H1 (cell line): ENCODE results near the gene ARMC12. TPM values are rescaled to one million over a fixed set of nuclear protein-coding genes. Genes with fewer than 3 reads are reported as not detected.

Experiments used
- CTCF ChIA-PET: fragments of 300-600 bp; sonication (Branson Sonifier 250); formaldehyde crosslinking; loops from one replicate; lab custom pipeline; 2021; ENCODE audit not compliant: partially characterized antibody; lab: Charles Lee
- POLR2A ChIA-PET: fragments of 300-600 bp; sonication (Branson Sonifier 250); formaldehyde crosslinking; loops from one replicate; lab custom pipeline; 2021; ENCODE audit warnings: inconsistent platforms; ENCODE audit not compliant: partially characterized antibody; lab: Charles Lee
- DNase-seq, 2 experiments: peaks; one replicate each; pipeline versions ENCODE4 v3.0.0 to v3.0.0-alpha.2; 2010 to 2022; ENCODE audit warnings: low spot score in 2 of 2, low read depth in 1 of 2, mixed read lengths in 1 of 2
- FAIRE-seq: peaks from 2 replicates; lab custom pipeline; 2011; peaks lifted over from hg19 to GRCh38; lab: Jason Lieb, UNC
- H2AFZ ChIP-seq: 2 replicates; pipeline ENCODE4 v1.8.1; 2012; ENCODE audit warnings: low read length, inconsistent platforms
- H2AK5ac ChIP-seq: 2 replicates; pipeline ENCODE4 v1.6.1; 2013; ENCODE audit warnings: low read depth, low read length
- H2BK120ac ChIP-seq: replicated peaks from 2 replicates; pipeline ENCODE3; 2013; ENCODE audit warnings: low read depth, low read length, inconsistent platforms
- H2BK12ac ChIP-seq: 2 replicates; pipeline ENCODE4 v1.6.1; 2013; ENCODE audit warnings: low read depth, low read length
- H2BK15ac ChIP-seq: 2 replicates; pipeline ENCODE4 v1.6.1; 2013; ENCODE audit warnings: low read length
- H2BK20ac ChIP-seq: 2 replicates; pipeline ENCODE4 v1.6.1; 2013; ENCODE audit warnings: low read length
- H2BK5ac ChIP-seq: 2 replicates; pipeline ENCODE4 v1.6.1; 2013; ENCODE audit warnings: low read depth, low read length
- H3K14ac ChIP-seq: 2 replicates; pipeline ENCODE4 v1.6.1; 2013; ENCODE audit warnings: inconsistent platforms; ENCODE audit not compliant: insufficient read length
- H3K18ac ChIP-seq: 2 replicates; pipeline ENCODE4 v1.6.1; 2013; ENCODE audit warnings: low read length; ENCODE audit errors: extremely low read depth
- H3K23ac ChIP-seq: 2 replicates; pipeline ENCODE4 v1.6.1; 2013; ENCODE audit warnings: inconsistent platforms; ENCODE audit not compliant: insufficient read length
- H3K23me2 ChIP-seq: 2 replicates; pipeline ENCODE4 v1.6.1; 2013; ENCODE audit warnings: low read depth, low read length
- H3K27ac ChIP-seq: 2 replicates; pipeline ENCODE4 v1.6.1; 2011; ENCODE audit warnings: low read depth, low read length, inconsistent platforms
- H3K27me3 ChIP-seq, 4 experiments: replicated peaks in 1 of 4; 1 replicate in 1 of 4; 2 replicates in 3 of 4; pipeline versions ENCODE4 v1.6.1 to v1.8.1; 2011 to 2013; ENCODE audit warnings: low read length in 3 of 4, mild to moderate bottlenecking in 3 of 4, inconsistent platforms in 2 of 4, mixed read lengths in 2 of 4, moderate library complexity in 1 of 4; ENCODE audit not compliant: control insufficient read depth in 3 of 4, insufficient read depth in 3 of 4; ENCODE audit errors: extremely low read depth in 1 of 4
- H3K36me3 ChIP-seq, 4 experiments: 2 replicates each; pipeline versions ENCODE4 v1.6.1 to v1.8.1; 2011 to 2013; ENCODE audit warnings: mild to moderate bottlenecking in 4 of 4, low read length in 3 of 4, moderate library complexity in 2 of 4, control low read depth in 1 of 4, inconsistent platforms in 1 of 4; ENCODE audit not compliant: insufficient read depth in 4 of 4, control insufficient read depth in 2 of 4
- H3K4ac ChIP-seq: replicated peaks from 2 replicates; pipeline ENCODE3; 2013; ENCODE audit warnings: low read length, low read depth, mixed read lengths, inconsistent platforms; ENCODE audit not compliant: insufficient read length
- H3K4me1 ChIP-seq, 4 experiments: replicated peaks in 1 of 4; 1 replicate in 1 of 4; 2 replicates in 3 of 4; pipeline versions ENCODE4 v1.6.1 to v1.8.1; 2011 to 2013; ENCODE audit warnings: low read length in 3 of 4, inconsistent platforms in 2 of 4, mixed read lengths in 1 of 4; ENCODE audit not compliant: insufficient read depth in 4 of 4, control insufficient read depth in 3 of 4
- H3K4me2 ChIP-seq, 2 experiments: 2 replicates each; pipeline versions ENCODE4 v1.6.1 to v1.8.1; 2011 to 2013; ENCODE audit warnings: low read depth in 2 of 2, low read length in 2 of 2, control low read depth in 1 of 2, inconsistent platforms in 1 of 2, mild to moderate bottlenecking in 1 of 2; ENCODE audit not compliant: insufficient read depth in 1 of 2
- H3K4me3 ChIP-seq, 4 experiments: fragments of 200-600, 300-600 bp in 1 of 4; sonication (generic), shearing (Covaris generic), sonication (Bioruptor Twin) in 1 of 4; 2 replicates each; pipeline versions ENCODE4 v1.5.1 to v1.8.1; 2011 to 2016; ENCODE audit warnings: low read length in 4 of 4, low read depth in 3 of 4, control low read depth in 2 of 4, inconsistent platforms in 2 of 4, mild to moderate bottlenecking in 2 of 4, mixed read lengths in 1 of 4, moderate library complexity in 1 of 4; ENCODE audit not compliant: insufficient read depth in 2 of 4; ENCODE audit errors: extremely low read depth in 1 of 4
- H3K56ac ChIP-seq: replicated peaks from 2 replicates; pipeline ENCODE3; 2013; ENCODE audit warnings: low read depth, mild to moderate bottlenecking, mixed read lengths, low read length, inconsistent platforms; ENCODE audit not compliant: insufficient read length
- H3K79me1 ChIP-seq: 2 replicates; pipeline ENCODE4 v1.6.1; 2013; ENCODE audit warnings: low read depth, low read length, control low read depth
- H3K79me2 ChIP-seq, 2 experiments: 2 replicates each; pipeline versions ENCODE4 v1.6.1 to v1.8.1; 2012 to 2013; ENCODE audit warnings: low read length in 2 of 2, mild to moderate bottlenecking in 2 of 2, inconsistent platforms in 1 of 2; ENCODE audit not compliant: insufficient read depth in 2 of 2, control insufficient read depth in 1 of 2
- H3K9ac ChIP-seq, 4 experiments: replicated peaks in 1 of 4; 1 replicate in 1 of 4; 2 replicates in 3 of 4; pipeline versions ENCODE4 v1.6.1 to v1.8.1; 2011 to 2013; ENCODE audit warnings: low read depth in 3 of 4, low read length in 3 of 4, control low read depth in 2 of 4, mild to moderate bottlenecking in 2 of 4, moderate library complexity in 2 of 4, inconsistent platforms in 1 of 4; ENCODE audit errors: extremely low read depth in 1 of 4
- H3K9me3 ChIP-seq, 2 experiments: 2 replicates each; pipeline versions ENCODE4 v1.6.1 to v1.8.1; 2012 to 2013; ENCODE audit warnings: mild to moderate bottlenecking in 2 of 2, moderate library complexity in 2 of 2, control low read depth in 1 of 2, inconsistent platforms in 1 of 2, low read depth in 1 of 2, low read length in 1 of 2, mixed read lengths in 1 of 2; ENCODE audit not compliant: insufficient read depth in 2 of 2
- H4K20me1 ChIP-seq, 2 experiments: replicated peaks in 1 of 2; 2 replicates each; pipeline versions ENCODE3 to v1.8.1; 2011 to 2013; ENCODE audit warnings: inconsistent platforms in 2 of 2, low read length in 2 of 2, mild to moderate bottlenecking in 1 of 2; ENCODE audit not compliant: insufficient read depth in 2 of 2, control insufficient read depth in 1 of 2
- H4K5ac ChIP-seq: 2 replicates; pipeline ENCODE4 v1.6.1; 2013; ENCODE audit warnings: low read length, low read depth, mixed read lengths, inconsistent platforms; ENCODE audit not compliant: insufficient read length
- H4K8ac ChIP-seq: 2 replicates; pipeline ENCODE4 v1.8.0; 2013; ENCODE audit warnings: mild to moderate bottlenecking, moderate library complexity, low read length, inconsistent platforms; ENCODE audit not compliant: insufficient read depth; ENCODE audit errors: extremely low read depth
- H4K91ac ChIP-seq: replicated peaks from 2 replicates; pipeline ENCODE3; 2013; ENCODE audit warnings: low read length, mixed read lengths, inconsistent platforms; ENCODE audit not compliant: insufficient read length
- BACH1 ChIP-seq: IDR thresholded peaks from 2 replicates; pipeline ENCODE4 v1.6.1; 2012; ENCODE audit warnings: low read length, improper control_type of control experiment
- BCL11A ChIP-seq, 2 experiments: IDR thresholded peaks; one replicate each; pipeline ENCODE4 v1.6.1; 2011; ENCODE audit warnings: low read depth in 2 of 2, low read length in 2 of 2, mild to moderate bottlenecking in 2 of 2
- CEBPB ChIP-seq: IDR thresholded peaks from 2 replicates; pipeline ENCODE4 v1.6.1; 2012; ENCODE audit warnings: low read depth, low read length
- EZH2 ChIP-seq: fragments of 200-600 bp; sonication (generic); IDR thresholded peaks from 2 replicates; pipeline ENCODE4 v1.7.1; 2012; ENCODE audit warnings: low read depth, mild to moderate bottlenecking, moderate library complexity, low read length, inconsistent platforms; ENCODE audit not compliant: severe bottlenecking
- KDM4A ChIP-seq: IDR thresholded peaks from one replicate; pipeline ENCODE4 v1.7.1; 2012; ENCODE audit warnings: low read depth, mild to moderate bottlenecking, moderate library complexity, low read length, inconsistent platforms; ENCODE audit not compliant: severe bottlenecking
- KDM5A ChIP-seq: fragments of 200-600 bp; IDR thresholded peaks from 2 replicates; pipeline ENCODE4 v1.7.1; 2012; ENCODE audit warnings: mild to moderate bottlenecking, low read length, inconsistent platforms, mixed read lengths
- NANOG ChIP-seq: IDR thresholded peaks from 2 replicates; pipeline ENCODE4 v1.6.1; 2011; ENCODE audit warnings: low read length, low read depth, mild to moderate bottlenecking, inconsistent platforms; ENCODE audit not compliant: insufficient read depth, poor library complexity, severe bottlenecking
- POLR2A ChIP-seq, 2 experiments: IDR thresholded peaks; 1 replicate in 1 of 2; 2 replicates in 1 of 2; pipeline ENCODE4 v1.6.1; 2011; ENCODE audit warnings: low read depth in 2 of 2, low read length in 2 of 2, mild to moderate bottlenecking in 2 of 2; ENCODE audit errors: control extremely low read depth in 1 of 2
- RNF2 ChIP-seq: fragments of 200-900, 300-1000 bp; sonication (generic); IDR thresholded peaks from 2 replicates; pipeline ENCODE4 v1.7.1; 2016; ENCODE audit warnings: borderline replicate concordance, low read depth, mild to moderate bottlenecking, antibody characterized with exemption, low read length; ENCODE audit not compliant: poor library complexity, severe bottlenecking; ENCODE audit errors: missing control alignments
- RXRA ChIP-seq: IDR thresholded peaks from 2 replicates; pipeline ENCODE4 v1.6.1; 2011; ENCODE audit warnings: low read depth, mild to moderate bottlenecking, low read length, moderate library complexity; ENCODE audit not compliant: insufficient read depth
- SP4 ChIP-seq: IDR thresholded peaks from 2 replicates; pipeline ENCODE4 v1.6.1; 2012; ENCODE audit warnings: low read length, inconsistent platforms
- TBP ChIP-seq: IDR thresholded peaks from 2 replicates; pipeline ENCODE4 v1.6.1; 2011; ENCODE audit warnings: low read depth, low read length, improper control_type of control experiment
- WGBS, 2 experiments: shearing (Covaris generic) in 1 of 2; methylation state at CpG; one replicate each; pipeline versions ENCODE4 v1.1.6 to v1.1.7; 2013 to 2015; ENCODE audit warnings: low lambda C conversion rate in 2 of 2, mixed read lengths in 2 of 2, inconsistent platforms in 1 of 2, low coverage in 1 of 2, missing lambda C conversion rate in 1 of 2; ENCODE audit not compliant: insufficient replicate concordance in 2 of 2, insufficient coverage in 1 of 2, insufficient read length in 1 of 2; ENCODE audit errors: extremely low coverage in 1 of 2, missing lambda C conversion rate in 1 of 2; 5-methylcytosine and 5-hydroxymethylcytosine counted together
- polyA plus RNA-seq, 7 experiments: library from polyadenylated mRNA; depleted of rRNA in 3 of 7; stranded (reverse) in 5 of 7; unstranded in 2 of 7; fragments of >200 nt in 5 of 7; fragments of 200-250 nt in 2 of 7; gene quantifications; 1 replicate in 5 of 7; 2 replicates in 1 of 7; 4 replicates in 1 of 7; pipeline versions ENCODE4 v1.2.1 to v1.2.3, GENCODE V29; 2011 to 2013; ENCODE audit warnings: missing spikeins in 2 of 7, mixed read lengths in 2 of 7
- total RNA-seq: library from RNA; stranded (reverse); fragmentation: NEBNext Ultra II Directional; extraction: Animal tissue kit (Norgen Biotek cat#: 25700); gene quantifications from 2 replicates; pipeline ENCODE4 v1.2.1, GENCODE V29; 2021

The ARMC12 gene
- total and polyA plus RNA-seq, 2 of the 8 experiments (the other 6 are each of a cell fraction or from before 2014, with no cell fraction given): 0.86 to 3.7 TPM

GRCh38 chr6:35727231-35727934, 9.4 kb upstream of the ARMC12 start:
- H3K27me3 ChIP-seq: peaks cover 0 to 7% (median 1%) of the 10 kb centered on the region in 4 experiments; a peak in 3 of 7 replicates
- peak overlapping the region; percentile 78 to 99 for H3K4me2 ChIP-seq
- peak overlapping the region; percentile 63 for H3K56ac ChIP-seq
- H3K36me3 ChIP-seq: no peaks in the 10 kb centered on the region
- peak overlapping the region; percentile 58 for H2AFZ ChIP-seq
- peaks cover 5 to 36% (median 28%) of the 10 kb centered on the region in 4 experiments for H3K4me1 ChIP-seq
- POLR2A ChIA-PET: interaction anchor here (0.6 to 3.8 kb wide), 14 partner anchors 9 to 296 kb away, joined by 3 to 23 read pairs (median 4); partner anchors contain the start of genes FKBP5 and TEAD3
- H3K9me3 ChIP-seq: no peaks in the 10 kb centered on the region
- peak overlapping the region; percentile 88 for H2BK15ac ChIP-seq
- 0 out of 2 replicates have a peak overlapping the region, but pooled peaks have one; percentile 82 for H2AK5ac ChIP-seq
- peak overlapping the region; percentile 59 for H3K27ac ChIP-seq
- peak overlapping the region; percentile 77 for H4K91ac ChIP-seq
- peak overlapping the region; percentile 53 to 82 (median 76) for H3K9ac ChIP-seq
- CTCF ChIA-PET: interaction anchor here (0.8 to 4.8 kb wide), 5 partner anchors 8 to 205 kb away, joined by 3 to 30 read pairs (median 3); partner anchors contain the start of gene ARMC12
- H3K4ac ChIP-seq: no peak overlapping the region
- H3K14ac ChIP-seq: no peak overlapping the region
- H4K20me1 ChIP-seq: no peaks in the 10 kb centered on the region
- peak overlapping the region; percentile 38 for H2BK120ac ChIP-seq
- H2BK5ac ChIP-seq: peak overlapping the region; percentile 12
- peak overlapping the region; percentile 79 for H4K8ac ChIP-seq
- H4K5ac ChIP-seq: peak overlapping the region; percentile 56
- H3K18ac ChIP-seq: peak overlapping the region; percentile 97
- DNase-seq: peak in 1 of 2 experiments; percentile 81
- no peaks in the 10 kb centered on the region for H3K79me2 ChIP-seq
- whole genome bisulfite sequencing, 2 experiments: 4% methylated on average over 29 of the region's 29 CpGs; no CpG with 5 or more reads in 1 of the 2 experiments
- FAIRE-seq: no peak
- H3K79me1 ChIP-seq: no peaks in the 10 kb centered on the region
- H3K4me3 ChIP-seq: peak overlapping the region; percentile 75 to 92 (median 88)
- peak overlapping the region; percentile 7 for H2BK12ac ChIP-seq
- H3K23ac ChIP-seq: no peak overlapping the region
- 0 out of 2 replicates have a peak overlapping the region, but pooled peaks have one; percentile 87 for H2BK20ac ChIP-seq
- H3K23me2 ChIP-seq: peaks cover 22% of the 10 kb centered on the region
- TF ChIP-seq TBP (peak; percentile 43; the same call in 1 of the 2 replicates), CEBPB (no peak), RNF2 (no peak), KDM4A (peak; percentile 100), KDM5A (no peak), BCL11A (IDR thresholded peaks at IDR 0.05; ENCODE audit: low read depth in 2 of 2, low read length in 2 of 2) (no peak), EZH2 (no peak), SP4 (0 out of 2 replicates have a peak, but pooled peaks have one; percentile 29), POLR2A (IDR thresholded peaks at IDR 0.05; ENCODE audit: control extremely low read depth in 1 of 2, low read depth in 2 of 2, low read length in 2 of 2) (peak in 1 of 2 experiments; percentile 74; a peak in 1 of 3 replicates), BACH1 (no peak), NANOG (no peak), RXRA (no peak)
